Activated naive CD4-positive, alpha-beta T cell treated with anti-CD3 and anti-CD28 coated beads, Interleukin-2, amount 10 ng/mL, durations not matched to agents 7 days and 5 days (primary cell): ENCODE results near the gene ISL2.
"Not testable (repeated sequence)": the region's sequence is repeated elsewhere in the genome, so short reads cannot be mapped to it uniquely, and the experiment has no call there.

Experiments
- CTCF ChIA-PET: fragments of 350-600 bp; sonication (Branson Sonifier 250); formaldehyde crosslinking; loops from one replicate; lab custom pipeline; 2021; ENCODE audit warnings: antibody characterized with exemption; lab: Charles Lee
- DNase-seq: peaks from one replicate; pipeline ENCODE4 v3.0.0-alpha.2; 2020
- H3K27ac Mint-ChIP-seq: one replicate; pipeline ENCODE4 v1.8.0; 2021; ENCODE audit warnings: mild to moderate bottlenecking, moderate library complexity, mixed read lengths
- H3K27me3 Mint-ChIP-seq: one replicate; pipeline ENCODE4 v1.8.0; 2021; ENCODE audit warnings: mild to moderate bottlenecking, mixed read lengths
- H3K36me3 Mint-ChIP-seq: one replicate; pipeline ENCODE4 v1.8.0; 2021; ENCODE audit warnings: mixed read lengths
- H3K4me1 Mint-ChIP-seq: one replicate; pipeline ENCODE4 v1.8.0; 2021; ENCODE audit warnings: mixed read lengths
- H3K4me3 Mint-ChIP-seq: one replicate; pipeline ENCODE4 v1.8.0; 2021; ENCODE audit warnings: mild to moderate bottlenecking, moderate library complexity, mixed read lengths
- H3K9me3 Mint-ChIP-seq: one replicate; pipeline ENCODE4 v1.8.0; 2021; ENCODE audit warnings: mixed read lengths

ISL2 gene

DNA sequence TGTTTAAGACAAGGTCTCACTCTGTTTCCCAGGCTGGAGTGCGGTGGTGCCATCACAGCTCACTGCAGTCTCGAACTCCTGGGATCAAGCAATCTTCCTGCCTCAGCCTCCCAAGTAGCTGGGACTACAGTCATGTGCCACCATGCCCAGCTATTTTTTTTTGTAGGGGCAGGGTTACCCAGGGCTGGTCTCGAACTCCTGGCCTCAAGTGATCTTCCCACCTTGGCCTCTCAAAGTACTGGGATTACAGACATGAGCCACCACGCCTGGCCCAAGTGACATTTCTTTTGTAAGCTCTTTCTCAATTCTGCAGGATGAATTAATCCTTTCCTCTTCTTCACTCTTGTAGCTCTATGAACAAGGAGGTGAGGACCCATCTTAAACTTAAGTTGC, 23.4 kb upstream of the ISL2 start:
- H3K4me1 Mint-ChIP-seq = peaks cover 29% of the 10 kb centered on the region
- not testable (repeated sequence) for H3K27ac Mint-ChIP-seq, H3K9me3 Mint-ChIP-seq, DNase-seq, H3K36me3 Mint-ChIP-seq
- peak overlapping the region; percentile 5 for H3K4me3 Mint-ChIP-seq
- H3K27me3 Mint-ChIP-seq = peaks cover 14% of the 10 kb centered on the region
- CTCF ChIA-PET = interaction anchor here (1.1 kb wide), 1 partner anchor 70 kb away, joined by 3 read pairs; no protein-coding TSS in a partner anchor

GRCh38 chr15:76313731-76314130, 22.8 kb upstream of the ISL2 start:
- H3K27me3 Mint-ChIP-seq = peaks cover 15% of the 10 kb centered on the region
- CTCF ChIA-PET = interaction anchor here (1.1 kb wide), 2 partner anchors 20 to 70 kb away, joined by 3 read pairs; no protein-coding TSS in a partner anchor
- no peaks in the 10 kb centered on the region for H3K9me3 Mint-ChIP-seq
- no peak for DNase-seq
- peaks cover 4% of the 10 kb centered on the region for H3K36me3 Mint-ChIP-seq
- no peak overlapping the region for H3K4me3 Mint-ChIP-seq
- H3K4me1 Mint-ChIP-seq = peaks cover 24% of the 10 kb centered on the region
- H3K27ac Mint-ChIP-seq = no peak overlapping the region

- CTCF ChIA-PET = no interaction called here
- no peaks in the 10 kb centered on the region for H3K9me3 Mint-ChIP-seq
- H3K4me3 Mint-ChIP-seq = no peak overlapping the region
- no peak overlapping the region for H3K27ac Mint-ChIP-seq
- H3K27me3 Mint-ChIP-seq = peaks cover 60% of the 10 kb centered on the region
- H3K4me1 Mint-ChIP-seq = no peaks in the 10 kb centered on the region
- DNase-seq = no peak
- no peaks in the 10 kb centered on the region for H3K36me3 Mint-ChIP-seq
Observed at GRCh38 chr15:76320012-76320411, 16.6 kb upstream of the ISL2 start.

GRCh38 chr15:76321171-76321570, 15.4 kb upstream of the ISL2 start:
- no peak for DNase-seq
- Mint-ChIP-seq H3K27ac (no peak overlapping the region), H3K4me1 (no peaks in the 10 kb centered on the region), H3K36me3 (no peaks in the 10 kb centered on the region), H3K4me3 (no peak overlapping the region), H3K27me3 (peaks cover 63% of the 10 kb centered on the region), H3K9me3 (no peaks in the 10 kb centered on the region)
- CTCF ChIA-PET = no interaction called here

GRCh38 chr15:76321602-76322001, 15.0 kb upstream of the ISL2 start:
- H3K27ac Mint-ChIP-seq = no peak overlapping the region
- no peak for DNase-seq
- no peaks in the 10 kb centered on the region for H3K4me1 Mint-ChIP-seq
- no peaks in the 10 kb centered on the region for H3K9me3 Mint-ChIP-seq
- CTCF ChIA-PET = no interaction called here
- H3K27me3 Mint-ChIP-seq = peaks cover 67% of the 10 kb centered on the region
- H3K36me3 Mint-ChIP-seq = no peaks in the 10 kb centered on the region
- H3K4me3 Mint-ChIP-seq = no peak overlapping the region

GRCh38 chr15:76324066-76324465, 12.5 kb upstream of the ISL2 start:
- CTCF ChIA-PET = no interaction called here
- H3K36me3 Mint-ChIP-seq = no peaks in the 10 kb centered on the region
- no peak for DNase-seq
- peaks cover 70% of the 10 kb centered on the region for H3K27me3 Mint-ChIP-seq
- no peak overlapping the region for H3K4me3 Mint-ChIP-seq
- H3K9me3 Mint-ChIP-seq = no peaks in the 10 kb centered on the region
- no peak overlapping the region for H3K27ac Mint-ChIP-seq
- H3K4me1 Mint-ChIP-seq = no peaks in the 10 kb centered on the region

- Mint-ChIP-seq H3K27ac (no peak overlapping the region), H3K27me3 (peaks cover 71% of the 10 kb centered on the region), H3K9me3 (no peaks in the 10 kb centered on the region), H3K36me3 (no peaks in the 10 kb centered on the region), H3K4me1 (no peaks in the 10 kb centered on the region), H3K4me3 (no peak overlapping the region)
- CTCF ChIA-PET = no interaction called here
- no peak for DNase-seq
Observed at GRCh38 chr15:76325704-76326103, 10.9 kb upstream of the ISL2 start.

DNA sequence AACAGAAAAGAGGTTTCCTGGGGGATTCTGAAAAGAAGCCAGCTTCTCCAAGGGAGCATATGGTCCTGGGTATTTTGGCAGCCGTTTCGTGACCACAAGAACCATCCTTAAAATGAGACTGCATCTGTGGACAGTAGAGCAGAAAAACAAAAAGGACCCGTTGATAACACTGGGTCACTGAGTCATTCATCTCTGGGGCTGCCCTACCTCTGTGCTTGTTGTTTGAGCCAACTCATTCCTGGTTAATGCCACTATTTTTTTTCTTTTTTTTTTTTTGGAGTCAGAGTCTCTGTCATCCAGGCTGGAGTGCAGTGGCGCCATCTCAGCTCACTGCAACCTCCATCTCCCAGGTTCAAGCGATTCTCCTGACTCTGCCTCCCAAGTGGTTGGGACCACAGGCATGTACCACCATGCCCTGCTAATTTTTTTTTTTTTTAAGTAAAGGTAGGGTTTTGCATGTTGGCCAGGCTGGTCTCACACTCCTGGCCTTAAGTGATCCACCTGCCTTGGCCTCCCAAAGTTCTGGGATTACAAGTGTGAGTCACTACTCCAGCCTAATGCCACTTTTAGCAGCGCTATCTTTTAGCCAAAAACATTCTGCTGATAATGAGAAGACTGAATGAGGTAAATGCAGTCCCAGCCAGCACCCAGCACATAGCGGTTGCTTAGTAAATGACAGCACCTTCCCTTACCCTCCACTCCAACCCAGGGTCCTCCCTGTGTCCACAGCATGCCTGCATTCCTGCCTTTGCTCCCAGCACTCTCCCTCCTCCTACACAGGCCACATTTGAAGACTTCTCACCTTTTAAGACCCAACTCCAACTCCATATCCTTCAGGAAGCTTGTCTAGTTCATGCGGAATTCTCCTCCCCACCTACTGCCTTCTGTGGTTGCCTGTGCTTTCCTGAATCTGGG, 9.1 kb upstream of the ISL2 start:
- no peak for DNase-seq
- Mint-ChIP-seq H3K36me3 (no peaks in the 10 kb centered on the region), H3K4me1 (no peaks in the 10 kb centered on the region), H3K27ac (no peak overlapping the region), H3K9me3 (no peaks in the 10 kb centered on the region), H3K4me3 (no peak overlapping the region), H3K27me3 (peaks cover 69% of the 10 kb centered on the region)
- CTCF ChIA-PET = no interaction called here

GRCh38 chr15:76328106-76328696, 8.4 kb upstream of the ISL2 start:
- Mint-ChIP-seq H3K9me3 (no peaks in the 10 kb centered on the region), H3K4me3 (no peak overlapping the region), H3K27ac (no peak overlapping the region), H3K36me3 (no peaks in the 10 kb centered on the region), H3K4me1 (no peaks in the 10 kb centered on the region), H3K27me3 (peaks cover 69% of the 10 kb centered on the region)
- CTCF ChIA-PET = no interaction called here
- DNase-seq = no peak

DNA sequence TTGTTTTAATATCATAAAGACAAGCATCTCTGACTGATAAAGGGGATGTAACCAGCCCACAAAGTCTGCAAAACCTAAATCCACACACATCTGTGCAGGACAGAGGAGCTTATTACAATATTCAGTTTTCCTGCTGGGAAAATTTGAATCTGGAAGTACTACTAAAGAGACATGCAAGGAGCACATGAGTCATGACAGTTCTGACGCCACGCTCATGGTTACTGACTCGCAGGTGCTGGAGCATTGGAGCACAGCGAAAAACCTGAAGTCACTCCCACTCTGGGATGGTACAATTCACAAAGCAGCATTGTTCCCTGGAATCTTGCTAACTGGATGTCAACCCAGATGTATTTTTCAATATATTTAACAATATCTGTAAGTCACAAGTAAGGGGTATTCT, 7.6 kb upstream of the ISL2 start:
- CTCF ChIA-PET = interaction anchor here (2.0 to 2.8 kb wide), 2 partner anchors 94 to 139 kb away, joined by 8 to 14 read pairs; no protein-coding TSS in a partner anchor
- Mint-ChIP-seq H3K4me3 (no peak overlapping the region), H3K27ac (no peak overlapping the region), H3K4me1 (peaks cover under 1% of the 10 kb centered on the region), H3K36me3 (no peaks in the 10 kb centered on the region), H3K9me3 (no peaks in the 10 kb centered on the region), H3K27me3 (peaks cover 70% of the 10 kb centered on the region)
- DNase-seq = no peak

DNA sequence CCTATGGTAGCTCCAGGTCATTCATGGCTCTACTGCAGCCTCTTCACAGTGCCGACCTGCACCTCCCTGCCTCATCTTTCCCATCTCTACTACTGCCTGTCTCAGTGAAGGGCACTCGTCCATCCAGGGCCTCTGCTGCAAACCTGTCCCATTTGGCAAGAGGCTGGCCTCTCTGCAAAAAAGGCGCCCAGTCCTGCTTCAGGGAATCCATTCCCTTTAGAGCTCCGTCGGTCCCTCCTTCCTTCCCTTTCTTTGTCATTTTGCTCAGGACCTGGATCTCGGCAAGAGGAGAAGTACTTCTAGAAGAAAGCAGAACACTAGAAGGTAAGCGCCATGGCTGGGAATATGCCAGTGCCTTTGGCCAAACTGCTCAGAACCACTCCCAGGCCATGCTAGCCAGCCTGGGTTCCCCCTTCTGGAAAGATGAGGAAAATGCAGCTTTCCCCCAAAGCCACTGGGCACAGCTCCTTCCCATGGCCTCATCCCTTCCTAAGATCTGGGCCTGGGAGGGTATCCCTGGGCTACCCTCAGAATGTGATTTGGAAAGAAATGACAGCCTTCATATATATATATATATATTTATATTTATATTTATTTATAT, 6.4 kb upstream of the ISL2 start:
- Mint-ChIP-seq H3K4me3 (no peak overlapping the region), H3K27ac (no peak overlapping the region), H3K36me3 (no peaks in the 10 kb centered on the region), H3K27me3 (peaks cover 75% of the 10 kb centered on the region), H3K4me1 (peaks cover 10% of the 10 kb centered on the region), H3K9me3 (no peaks in the 10 kb centered on the region)
- CTCF ChIA-PET = interaction anchor here (1.2 to 2.8 kb wide), 4 partner anchors 95 to 144 kb away, joined by 3 to 14 read pairs (median 8); no protein-coding TSS in a partner anchor
- no peak for DNase-seq

- CTCF ChIA-PET = interaction anchor here (1.3 to 3.1 kb wide), 3 partner anchors 12 to 142 kb away, joined by 4 to 20 read pairs (median 19); no protein-coding TSS in a partner anchor
- peaks cover 35% of the 10 kb centered on the region for H3K4me1 Mint-ChIP-seq
- peaks cover 3% of the 10 kb centered on the region for H3K36me3 Mint-ChIP-seq
- H3K9me3 Mint-ChIP-seq = no peaks in the 10 kb centered on the region
- DNase-seq = no peak
- H3K4me3 Mint-ChIP-seq = no peak overlapping the region
- H3K27me3 Mint-ChIP-seq = peaks cover 79% of the 10 kb centered on the region
- no peak overlapping the region for H3K27ac Mint-ChIP-seq
Observed at GRCh38 chr15:76332796-76333195, 3.8 kb upstream of the ISL2 start.

- DNase-seq = no peak
- Mint-ChIP-seq H3K36me3 (peaks cover 3% of the 10 kb centered on the region), H3K27me3 (peaks cover 80% of the 10 kb centered on the region), H3K4me1 (peaks cover 35% of the 10 kb centered on the region), H3K27ac (no peak overlapping the region), H3K4me3 (no peak overlapping the region), H3K9me3 (no peaks in the 10 kb centered on the region)
- CTCF ChIA-PET = interaction anchor here (0.7 to 3.1 kb wide), 5 partner anchors 11 to 142 kb away, joined by 3 to 20 read pairs (median 4); no protein-coding TSS in a partner anchor
Observed at GRCh38 chr15:76333309-76333708, 3.3 kb upstream of the ISL2 start.
